SK-N-SH (cell line): ENCODE data around the gene SYNDIG1L. TPM values are rescaled to one million over a fixed set of nuclear protein-coding genes. Genes with fewer than 3 reads are reported as not detected.
"Not testable (repeated sequence)": the region's sequence is repeated elsewhere in the genome, so short reads cannot be mapped to it uniquely, and the experiment has no call there.

Experiments
- CTCF ChIA-PET: fragments of 300-600, 350-600 bp; formaldehyde crosslinking; extraction: SDS; loops from one replicate; lab custom pipeline; 2021; lab: Yijun Ruan, JAX
- POLR2A ChIA-PET: fragments of 350-600 bp; sonication (Branson Sonifier 250); formaldehyde crosslinking; extraction: SDS; loops from one replicate; lab custom pipeline; 2020; ENCODE audit warnings: antibody characterized with exemption, inconsistent platforms; lab: Yijun Ruan, JAX
- DNase-seq: peaks from one replicate; pipeline ENCODE4 v3.0.0; 2012
- H2AFZ ChIP-seq: fragments of 200-600 bp; sonication (generic); 2 replicates; pipeline ENCODE4 v1.8.1; 2016; ENCODE audit warnings: antibody characterized with exemption, mild to moderate bottlenecking, low read depth
- H3F3A ChIP-seq: fragments of 200-600 bp; sonication (generic); replicated peaks from 2 replicates; pipeline ENCODE3; 2016; ENCODE audit warnings: antibody characterized with exemption, mild to moderate bottlenecking; ENCODE audit not compliant: insufficient read depth
- H3K27ac ChIP-seq, 2 experiments: fragments of 200-500 bp in 1 of 2; fragments of 200-600 bp in 1 of 2; sonication (Bioruptor generic) in 1 of 2; sonication (generic), shearing (Covaris generic) in 1 of 2; 2 replicates each; pipeline versions ENCODE4 v1.5.1 to v1.6.1; 2014 to 2016; ENCODE audit warnings: low read depth in 2 of 2, inconsistent platforms in 1 of 2, low read length in 1 of 2, mild to moderate bottlenecking in 1 of 2, mixed read lengths in 1 of 2
- H3K27me3 ChIP-seq: fragments of 200-600 bp; sonication (generic), shearing (Covaris generic); 2 replicates; pipeline ENCODE4 v1.6.1; 2016; ENCODE audit warnings: mixed run types; ENCODE audit not compliant: insufficient read depth
- H3K36me3 ChIP-seq, 2 experiments: fragments of 200-500 bp in 1 of 2; fragments of 200-600 bp in 1 of 2; sonication (Bioruptor generic) in 1 of 2; sonication (generic) in 1 of 2; replicated peaks in 1 of 2; 2 replicates each; pipeline versions ENCODE3 to v1.5.1; 2014 to 2016; ENCODE audit warnings: low read length in 1 of 2, mild to moderate bottlenecking in 1 of 2; ENCODE audit not compliant: insufficient read depth in 2 of 2, control insufficient read depth in 1 of 2
- H3K4me1 ChIP-seq, 2 experiments: fragments of 200-500 bp in 1 of 2; fragments of 200-600 bp in 1 of 2; sonication (Bioruptor generic) in 1 of 2; sonication (generic), shearing (Covaris generic) in 1 of 2; 2 replicates each; pipeline versions ENCODE4 v1.5.1 to v1.6.1; 2014 to 2016; ENCODE audit warnings: low read depth in 1 of 2, low read length in 1 of 2, mixed run types in 1 of 2; ENCODE audit not compliant: insufficient read depth in 2 of 2, control insufficient read depth in 1 of 2
- H3K4me2 ChIP-seq: fragments of 200-600 bp; sonication (generic), shearing (Covaris generic); 2 replicates; pipeline ENCODE4 v1.6.1; 2017; ENCODE audit warnings: mixed run types
- H3K4me3 ChIP-seq, 2 experiments: fragments of 200-500 bp in 1 of 2; fragments of 200-600 bp in 1 of 2; sonication (Bioruptor generic) in 1 of 2; sonication (generic), shearing (Covaris generic) in 1 of 2; 2 replicates each; pipeline versions ENCODE4 v1.5.1 to v1.8.1; 2014 to 2016; ENCODE audit warnings: low read depth in 2 of 2, inconsistent platforms in 1 of 2, low read length in 1 of 2, mild to moderate bottlenecking in 1 of 2, mixed read lengths in 1 of 2, moderate library complexity in 1 of 2
- H3K79me2 ChIP-seq: fragments of 200-600 bp; sonication (generic); 2 replicates; pipeline ENCODE4 v1.8.1; 2017; ENCODE audit warnings: mild to moderate bottlenecking; ENCODE audit not compliant: insufficient read depth
- H3K9ac ChIP-seq: fragments of 200-600 bp; sonication (generic); 2 replicates; pipeline ENCODE4 v1.6.1; 2017; ENCODE audit warnings: mixed run types
- H3K9me2 ChIP-seq: fragments of 200-600 bp; sonication (generic); 2 replicates; pipeline ENCODE4 v1.6.1; 2017; ENCODE audit warnings: mixed run types
- H3K9me3 ChIP-seq: fragments of 200-600 bp; sonication (generic); 2 replicates; pipeline ENCODE4 v1.6.1; 2017; ENCODE audit warnings: mixed run types, mild to moderate bottlenecking, moderate library complexity
- H4K20me1 ChIP-seq: fragments of 200-600 bp; sonication (generic); 2 replicates; pipeline ENCODE4 v1.6.1; 2017; ENCODE audit warnings: mild to moderate bottlenecking, mixed run types; ENCODE audit not compliant: insufficient read depth
- CHD2 ChIP-seq: fragments of 150-350 bp; IDR thresholded peaks from 2 replicates; pipeline ENCODE4 v1.6.1; 2018; ENCODE audit warnings: low read length; ENCODE audit not compliant: partially characterized antibody
- EP300 ChIP-seq, 2 experiments: IDR thresholded peaks; 2 replicates each; pipeline versions ENCODE4 v1.4.0 to v1.6.1; 2012; ENCODE audit warnings: borderline replicate concordance in 1 of 2, low read depth in 1 of 2, low read length in 1 of 2
- EZH2phosphoT487 ChIP-seq: fragments of 200-600 bp; sonication (generic); IDR thresholded peaks from 2 replicates; pipeline ENCODE4 v1.6.1; 2017; ENCODE audit warnings: low read depth, mixed run types, mild to moderate bottlenecking, antibody characterized with exemption, moderate library complexity, borderline replicate concordance
- FOXJ3 ChIP-seq: sonication (generic); formaldehyde crosslinking; IDR thresholded peaks from 2 replicates; pipeline ENCODE4 v1.5.1; 2020; ENCODE audit warnings: mild to moderate bottlenecking, missing genetic modification reagents
- GABPA ChIP-seq: IDR thresholded peaks from 2 replicates; pipeline ENCODE4 v1.4.0; 2012; ENCODE audit warnings: low read depth, mild to moderate bottlenecking
- GATA2 ChIP-seq: sonication (generic); formaldehyde crosslinking; IDR thresholded peaks from 2 replicates; pipeline ENCODE4 v1.5.0; 2020; ENCODE audit warnings: mild to moderate bottlenecking, missing genetic modification reagents
- MEF2A ChIP-seq: IDR thresholded peaks from 2 replicates; pipeline ENCODE4 v1.4.0; 2012; ENCODE audit warnings: low read depth, borderline replicate concordance
- MXI1 ChIP-seq: IDR thresholded peaks from 2 replicates; pipeline ENCODE4 v1.6.1; 2012; ENCODE audit warnings: mild to moderate bottlenecking, low read depth, low read length, improper control_type of control experiment
- NFIC ChIP-seq: IDR thresholded peaks from 2 replicates; pipeline ENCODE4 v1.4.0; 2012; ENCODE audit warnings: borderline replicate concordance
- NRF1 ChIP-seq: IDR thresholded peaks from 2 replicates; pipeline ENCODE4 v1.6.1; 2012; ENCODE audit warnings: low read depth, mild to moderate bottlenecking, low read length
- POLR2AphosphoS5 ChIP-seq: IDR thresholded peaks from 2 replicates; pipeline ENCODE4 v1.6.1; 2012; ENCODE audit warnings: low read depth, low read length
- RCOR1 ChIP-seq: fragments of 150-350 bp; IDR thresholded peaks from 2 replicates; pipeline ENCODE4 v1.6.1; 2017; ENCODE audit warnings: antibody characterized with exemption, low read length
- SMC3 ChIP-seq: IDR thresholded peaks from 2 replicates; pipeline ENCODE4 v1.6.1; 2012; ENCODE audit warnings: low read depth, low read length, improper control_type of control experiment
- TAF1 ChIP-seq: IDR thresholded peaks from 2 replicates; pipeline ENCODE4 v1.6.1; 2012; ENCODE audit warnings: low read depth, mild to moderate bottlenecking, low read length, moderate library complexity, borderline replicate concordance
- TCF12 ChIP-seq: IDR thresholded peaks from 2 replicates; pipeline ENCODE4 v1.4.0; 2012
- WGBS: methylation state at CpG from one replicate; pipeline ENCODE4 v1.1.6; 2017; ENCODE audit warnings: low lambda C conversion rate; 5-methylcytosine and 5-hydroxymethylcytosine counted together
- polyA plus RNA-seq, 3 experiments: library from polyadenylated mRNA; depleted of rRNA; stranded (reverse); fragments of >200 nt; gene quantifications; 2 replicates each; pipeline ENCODE4 v1.2.3, GENCODE V29; 2012
- TF ChIP-seq, protein P1 (sequence below): IDR thresholded peaks from 2 replicates; pipeline ENCODE4 v1.4.0; 2012; ENCODE audit warnings: low read depth, borderline replicate concordance
- TF ChIP-seq, protein P2 (sequence below): fragments of 150-350 bp; IDR thresholded peaks from 2 replicates; pipeline ENCODE4 v1.6.1; 2016; ENCODE audit warnings: mild to moderate bottlenecking, low read depth, low read length
- TF ChIP-seq, protein P3 (sequence below): IDR thresholded peaks from 2 replicates; pipeline ENCODE4 v1.6.1; 2012; ENCODE audit warnings: mild to moderate bottlenecking, low read depth, low read length, moderate library complexity
- TF ChIP-seq, protein P4 (sequence below): fragments of 150-350 bp; IDR thresholded peaks from 2 replicates; pipeline ENCODE4 v1.6.1; 2017; ENCODE audit warnings: antibody characterized with exemption, low read length, low read depth, borderline replicate concordance

SYNDIG1L gene
- polyA plus RNA-seq, 1 of the 3 experiments (the other 2 are of a cell fraction) = not detected

DNA sequence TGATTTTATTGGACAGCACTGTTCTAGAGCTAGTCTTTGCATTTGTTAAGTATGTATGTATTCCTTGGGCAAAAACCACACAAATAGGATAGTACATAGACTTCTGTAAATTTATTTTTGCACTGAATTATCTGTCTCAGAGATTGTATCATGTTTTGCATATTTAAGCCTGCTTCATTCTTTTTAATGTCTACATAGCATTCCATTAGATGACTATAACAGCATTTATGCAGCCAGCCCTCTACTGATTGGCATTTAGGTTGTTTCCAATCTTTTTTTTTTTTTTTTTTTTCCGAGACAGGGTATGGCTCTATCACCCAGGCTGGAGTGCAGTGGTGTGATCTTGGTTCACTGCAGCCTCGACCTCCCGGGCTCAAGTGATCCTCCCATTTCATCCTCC is 34.5 kb downstream of the SYNDIG1L start:
- peaks cover 24% of the 10 kb centered on the region; the same call in 1 of the 2 replicates for H3K27me3 ChIP-seq
- H3K9me3 ChIP-seq = no peaks in the 10 kb centered on the region
- no peaks in the 10 kb centered on the region for H3K79me2 ChIP-seq
- POLR2A ChIA-PET = no interaction called here
- H4K20me1 ChIP-seq = no peaks in the 10 kb centered on the region
- no peak overlapping the region for H2AFZ ChIP-seq
- H3F3A ChIP-seq = no peaks in the 10 kb centered on the region
- TF ChIP-seq MEF2A (no peak), EP300 (IDR thresholded peaks at IDR 0.05; ENCODE audit: borderline replicate concordance in 1 of 2, low read depth in 1 of 2, low read length in 1 of 2) (no peak), CHD2 (no peak), NFIC (no peak), RCOR1 (no peak), MXI1 (no peak), SMC3 (no peak), TAF1 (no peak), NRF1 (no peak), POLR2AphosphoS5 (no peak), GATA2 (no peak), TCF12 (no peak), GABPA (no peak), FOXJ3 (CRISPR knock-in tag) (no peak), EZH2phosphoT487 (no peak)
- TF ChIP-seq, protein P1, sequence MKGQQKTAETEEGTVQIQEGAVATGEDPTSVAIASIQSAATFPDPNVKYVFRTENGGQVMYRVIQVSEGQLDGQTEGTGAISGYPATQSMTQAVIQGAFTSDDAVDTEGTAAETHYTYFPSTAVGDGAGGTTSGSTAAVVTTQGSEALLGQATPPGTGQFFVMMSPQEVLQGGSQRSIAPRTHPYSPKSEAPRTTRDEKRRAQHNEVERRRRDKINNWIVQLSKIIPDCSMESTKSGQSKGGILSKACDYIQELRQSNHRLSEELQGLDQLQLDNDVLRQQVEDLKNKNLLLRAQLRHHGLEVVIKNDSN = no peak
- TF ChIP-seq, protein P2, sequence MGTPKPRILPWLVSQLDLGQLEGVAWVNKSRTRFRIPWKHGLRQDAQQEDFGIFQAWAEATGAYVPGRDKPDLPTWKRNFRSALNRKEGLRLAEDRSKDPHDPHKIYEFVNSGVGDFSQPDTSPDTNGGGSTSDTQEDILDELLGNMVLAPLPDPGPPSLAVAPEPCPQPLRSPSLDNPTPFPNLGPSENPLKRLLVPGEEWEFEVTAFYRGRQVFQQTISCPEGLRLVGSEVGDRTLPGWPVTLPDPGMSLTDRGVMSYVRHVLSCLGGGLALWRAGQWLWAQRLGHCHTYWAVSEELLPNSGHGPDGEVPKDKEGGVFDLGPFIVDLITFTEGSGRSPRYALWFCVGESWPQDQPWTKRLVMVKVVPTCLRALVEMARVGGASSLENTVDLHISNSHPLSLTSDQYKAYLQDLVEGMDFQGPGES = no peak
- TF ChIP-seq, protein P3, sequence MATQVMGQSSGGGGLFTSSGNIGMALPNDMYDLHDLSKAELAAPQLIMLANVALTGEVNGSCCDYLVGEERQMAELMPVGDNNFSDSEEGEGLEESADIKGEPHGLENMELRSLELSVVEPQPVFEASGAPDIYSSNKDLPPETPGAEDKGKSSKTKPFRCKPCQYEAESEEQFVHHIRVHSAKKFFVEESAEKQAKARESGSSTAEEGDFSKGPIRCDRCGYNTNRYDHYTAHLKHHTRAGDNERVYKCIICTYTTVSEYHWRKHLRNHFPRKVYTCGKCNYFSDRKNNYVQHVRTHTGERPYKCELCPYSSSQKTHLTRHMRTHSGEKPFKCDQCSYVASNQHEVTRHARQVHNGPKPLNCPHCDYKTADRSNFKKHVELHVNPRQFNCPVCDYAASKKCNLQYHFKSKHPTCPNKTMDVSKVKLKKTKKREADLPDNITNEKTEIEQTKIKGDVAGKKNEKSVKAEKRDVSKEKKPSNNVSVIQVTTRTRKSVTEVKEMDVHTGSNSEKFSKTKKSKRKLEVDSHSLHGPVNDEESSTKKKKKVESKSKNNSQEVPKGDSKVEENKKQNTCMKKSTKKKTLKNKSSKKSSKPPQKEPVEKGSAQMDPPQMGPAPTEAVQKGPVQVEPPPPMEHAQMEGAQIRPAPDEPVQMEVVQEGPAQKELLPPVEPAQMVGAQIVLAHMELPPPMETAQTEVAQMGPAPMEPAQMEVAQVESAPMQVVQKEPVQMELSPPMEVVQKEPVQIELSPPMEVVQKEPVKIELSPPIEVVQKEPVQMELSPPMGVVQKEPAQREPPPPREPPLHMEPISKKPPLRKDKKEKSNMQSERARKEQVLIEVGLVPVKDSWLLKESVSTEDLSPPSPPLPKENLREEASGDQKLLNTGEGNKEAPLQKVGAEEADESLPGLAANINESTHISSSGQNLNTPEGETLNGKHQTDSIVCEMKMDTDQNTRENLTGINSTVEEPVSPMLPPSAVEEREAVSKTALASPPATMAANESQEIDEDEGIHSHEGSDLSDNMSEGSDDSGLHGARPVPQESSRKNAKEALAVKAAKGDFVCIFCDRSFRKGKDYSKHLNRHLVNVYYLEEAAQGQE = no peak
- TF ChIP-seq, protein P4, sequence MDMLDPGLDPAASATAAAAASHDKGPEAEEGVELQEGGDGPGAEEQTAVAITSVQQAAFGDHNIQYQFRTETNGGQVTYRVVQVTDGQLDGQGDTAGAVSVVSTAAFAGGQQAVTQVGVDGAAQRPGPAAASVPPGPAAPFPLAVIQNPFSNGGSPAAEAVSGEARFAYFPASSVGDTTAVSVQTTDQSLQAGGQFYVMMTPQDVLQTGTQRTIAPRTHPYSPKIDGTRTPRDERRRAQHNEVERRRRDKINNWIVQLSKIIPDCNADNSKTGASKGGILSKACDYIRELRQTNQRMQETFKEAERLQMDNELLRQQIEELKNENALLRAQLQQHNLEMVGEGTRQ = no peak
- H3K36me3 ChIP-seq = no peaks in the 10 kb centered on the region
- no peaks in the 10 kb centered on the region for H3K9me2 ChIP-seq
- CTCF ChIA-PET = interaction anchor here (1.8 kb wide), 1 partner anchor 87 kb away, joined by 9 read pairs; no protein-coding TSS in a partner anchor
- H3K4me2 ChIP-seq = no peak overlapping the region
- H3K27ac ChIP-seq = no peak overlapping the region
- H3K4me3 ChIP-seq = no peak overlapping the region
- H3K9ac ChIP-seq = no peak overlapping the region
- WGBS = 53% methylated on average over 3 of the region's 3 CpGs
- no peaks in the 10 kb centered on the region; a peak in 1 of 4 replicates for H3K4me1 ChIP-seq
- no peak for DNase-seq

DNA sequence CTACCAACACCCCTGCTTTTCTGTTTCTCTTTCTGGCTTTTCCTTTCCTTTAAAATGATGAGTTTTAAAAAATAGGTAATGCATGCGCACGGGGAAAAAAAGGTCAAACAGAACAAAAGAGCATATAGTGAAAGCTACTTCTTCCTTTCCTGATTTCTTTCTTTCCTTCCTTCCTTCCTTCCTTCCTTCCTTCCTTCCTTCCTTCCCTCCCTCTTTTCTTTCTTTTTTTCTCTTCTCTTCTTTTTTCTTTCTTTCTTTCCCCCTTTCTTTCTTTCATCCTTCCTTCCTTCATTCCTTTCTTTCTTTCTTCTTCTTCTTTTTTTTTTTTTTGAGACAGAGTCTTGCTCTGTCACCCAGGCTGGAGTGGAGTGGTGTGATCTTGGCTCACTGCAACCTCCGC is 35.5 kb downstream of the SYNDIG1L start:
- 85% methylated on average over 3 of the region's 3 CpGs for WGBS
- H3F3A ChIP-seq, POLR2A ChIA-PET, H3K9me2 ChIP-seq, H3K4me2 ChIP-seq, H3K9ac ChIP-seq, H3K4me3 ChIP-seq, H3K79me2 ChIP-seq, H4K20me1 ChIP-seq, H3K9me3 ChIP-seq, H3K4me1 ChIP-seq, H2AFZ ChIP-seq, H3K36me3 ChIP-seq, H3K27ac ChIP-seq, DNase-seq: not testable (repeated sequence)
- peaks cover 14% of the 10 kb centered on the region; the same call in 1 of the 2 replicates for H3K27me3 ChIP-seq
- CTCF ChIA-PET = interaction anchor here (1.0 kb wide), 1 partner anchor 40 kb away, joined by 3 read pairs; no protein-coding TSS in a partner anchor
